ENCODE data around the gene HHIPL1. TPM values are rescaled to one million over a fixed set of nuclear protein-coding genes. Genes with fewer than 3 reads are reported as not detected.
A peak's percentile ranks its signal among the peaks of the same experiment; 100 is the strongest.

The HHIPL1 gene
- total and polyA plus RNA-seq, 4 donors = 0.31 to 4.0 (median 1.1) TPM

GRCh38 chr14:99658218-99658845, 13.4 kb downstream of the HHIPL1 start:
- 59 to 66% methylated on average over 15 of the region's 15 CpGs for WGBS, 2 donors
- no peak for TF ChIP-seq CTCF (IDR thresholded peaks at IDR 0.05; ENCODE audit: control extremely low read depth, extremely low read depth)
- ATAC-seq (ENCODE audit: insufficient read depth, low FRiP score) (no peak), DNase-seq (peak; percentile 47 to 87 (median 80))
- Histone ChIP-seq H3K27ac (ENCODE audit: low read depth in 1 of 2, low read length in 1 of 2) (no peak overlapping the region), H3K9me3 (ENCODE audit: control insufficient read depth in 4 of 4, insufficient read depth in 3 of 4, low read length in 3 of 4) (no peaks in the 10 kb centered on the region), H3K9ac (ENCODE audit: insufficient read depth in 1 of 2, low read length in 2 of 2) (no peak overlapping the region), H3K27me3 (ENCODE audit: control insufficient read depth in 3 of 3, insufficient read depth in 3 of 3, low read length in 2 of 3) (peaks cover 3 to 42% (median 20%) of the 10 kb centered on the region in 3 donors), H3K4me1 (ENCODE audit: control insufficient read depth in 5 of 5, insufficient read depth in 5 of 5, low read length in 5 of 5) (peaks cover 0 to 27% (median 3%) of the 10 kb centered on the region in 5 donors), H3K4me3 (no peak overlapping the region), H3K36me3 (ENCODE audit: control insufficient read depth in 4 of 4, insufficient read depth in 4 of 4, low read length in 4 of 4) (peaks cover 0 to 7% (median 3%) of the 10 kb centered on the region in 4 donors)

- Histone ChIP-seq H3K4me1 (ENCODE audit: control insufficient read depth in 5 of 5, insufficient read depth in 5 of 5, low read length in 5 of 5) (peaks cover 0 to 23% (median 3%) of the 10 kb centered on the region in 5 donors), H3K27me3 (ENCODE audit: control insufficient read depth in 3 of 3, insufficient read depth in 3 of 3, low read length in 2 of 3) (peaks cover 3 to 42% (median 20%) of the 10 kb centered on the region in 3 donors), H3K4me3 (no peak overlapping the region), H3K9me3 (ENCODE audit: control insufficient read depth in 4 of 4, insufficient read depth in 3 of 4, low read length in 3 of 4) (no peaks in the 10 kb centered on the region), H3K9ac (ENCODE audit: insufficient read depth in 1 of 2, low read length in 2 of 2) (no peak overlapping the region), H3K27ac (ENCODE audit: low read depth in 1 of 2, low read length in 1 of 2) (no peak overlapping the region), H3K36me3 (ENCODE audit: control insufficient read depth in 4 of 4, insufficient read depth in 4 of 4, low read length in 4 of 4) (peaks cover 0 to 7% (median 3%) of the 10 kb centered on the region in 4 donors)
- TF ChIP-seq CTCF (IDR thresholded peaks at IDR 0.05; ENCODE audit: control extremely low read depth, extremely low read depth) = no peak
- no peak for ATAC-seq (ENCODE audit: insufficient read depth, low FRiP score)
- WGBS, 2 donors = 5 to 13% methylated on average over 32 to 58 of the region's 58 CpGs
- DNase-seq = no peak
Measured at GRCh38 chr14:99659333-99659741, 14.4 kb downstream of the HHIPL1 start.

- Histone ChIP-seq H3K4me3 (no peak overlapping the region), H3K27ac (ENCODE audit: low read depth in 1 of 2, low read length in 1 of 2) (no peak overlapping the region), H3K9me3 (ENCODE audit: control insufficient read depth in 4 of 4, insufficient read depth in 3 of 4, low read length in 3 of 4) (no peaks in the 10 kb centered on the region), H3K27me3 (ENCODE audit: control insufficient read depth in 3 of 3, insufficient read depth in 3 of 3, low read length in 2 of 3) (peaks cover 3 to 42% (median 20%) of the 10 kb centered on the region in 3 donors), H3K4me1 (ENCODE audit: control insufficient read depth in 5 of 5, insufficient read depth in 5 of 5, low read length in 5 of 5) (peaks cover 0 to 21% (median 3%) of the 10 kb centered on the region in 5 donors), H3K9ac (ENCODE audit: insufficient read depth in 1 of 2, low read length in 2 of 2) (no peak overlapping the region), H3K36me3 (ENCODE audit: control insufficient read depth in 4 of 4, insufficient read depth in 4 of 4, low read length in 4 of 4) (peaks cover 0 to 7% (median 3%) of the 10 kb centered on the region in 4 donors)
- 26 to 32% methylated on average over 34 to 37 of the region's 37 CpGs for WGBS, 2 donors
- no peak for TF ChIP-seq CTCF (IDR thresholded peaks at IDR 0.05; ENCODE audit: control extremely low read depth, extremely low read depth)
- ATAC-seq (ENCODE audit: insufficient read depth, low FRiP score) (no peak), DNase-seq (peak in 1 of 3 donors; percentile 45)
Measured at GRCh38 chr14:99660006-99660566, 15.2 kb downstream of the HHIPL1 start.
